ENCODE data around the gene NDUFB2.
"Not testable (repeated sequence)": the region's sequence is repeated elsewhere in the genome, so short reads cannot be mapped to it uniquely, and the experiment has no call there.

Gene NDUFB2

DNA sequence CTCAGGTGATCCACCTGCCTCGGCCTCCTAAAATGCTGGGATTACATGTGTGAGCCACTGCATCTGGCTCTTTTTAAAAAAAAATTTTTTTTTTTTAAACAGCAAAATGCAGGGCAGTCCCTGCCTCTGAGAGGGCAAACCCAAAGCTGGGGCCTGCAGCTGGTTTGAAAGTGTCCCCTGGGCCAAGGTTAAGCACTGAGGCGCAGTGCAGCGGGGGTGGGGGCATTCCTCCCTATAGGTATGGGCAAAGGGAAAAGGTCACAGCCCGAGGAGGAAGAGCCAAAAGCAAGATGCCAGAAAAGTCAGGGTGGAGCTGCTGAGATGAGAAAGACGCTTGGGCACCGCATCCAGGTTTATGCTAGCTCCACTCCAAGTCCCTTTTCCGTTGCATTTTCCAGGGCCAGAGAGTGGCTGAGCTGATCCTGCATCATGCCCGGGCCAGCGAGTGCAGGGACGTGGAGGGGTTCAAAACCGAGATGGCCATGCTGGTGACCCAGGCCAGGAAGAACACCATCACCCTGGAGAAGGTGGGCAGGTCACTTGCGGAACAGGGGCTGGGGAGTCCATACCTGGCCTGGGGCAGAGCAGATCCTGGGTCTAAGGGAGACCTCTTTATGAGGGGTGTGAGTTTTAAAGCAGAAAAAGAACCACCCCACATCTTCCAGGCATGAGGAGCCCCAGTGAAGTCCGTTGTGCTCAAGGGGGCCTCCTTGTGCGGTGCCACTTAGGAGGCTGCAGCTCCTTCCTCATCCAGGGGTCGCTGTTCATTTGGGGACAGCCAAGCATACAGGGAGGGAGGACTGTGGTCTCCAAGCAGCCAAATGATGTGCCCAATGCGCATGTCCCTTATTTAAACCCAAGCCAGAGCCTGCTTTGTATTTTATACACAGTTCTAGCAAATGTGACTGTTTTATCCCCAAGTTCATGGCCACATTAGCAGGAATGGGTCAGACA lies 7.0 kb upstream of the NDUFB2 start:
- H3K27ac ChIP-seq (ENCODE audit: insufficient read depth, low read depth, low read length, poor library complexity, severe bottlenecking) = no peak overlapping the region
- no peak overlapping the region for H3K4me3 ChIP-seq (ENCODE audit: insufficient read depth, low read depth, low read length)
- no peaks in the 10 kb centered on the region for H3K9me3 ChIP-seq (ENCODE audit: control insufficient read depth, low read length)
- no peaks in the 10 kb centered on the region for H3K36me3 ChIP-seq (ENCODE audit: control insufficient read depth, insufficient read depth, low read length)
- H3K27me3 ChIP-seq (ENCODE audit: control insufficient read depth, insufficient read depth, low read length, poor library complexity, severe bottlenecking) = no peaks in the 10 kb centered on the region
- 92 to 93% methylated on average over 16 of the region's 16 CpGs for whole genome bisulfite sequencing, 2 experiments
- no peaks in the 10 kb centered on the region for H3K4me1 ChIP-seq (ENCODE audit: control insufficient read depth, insufficient read depth, low read length)

DNA sequence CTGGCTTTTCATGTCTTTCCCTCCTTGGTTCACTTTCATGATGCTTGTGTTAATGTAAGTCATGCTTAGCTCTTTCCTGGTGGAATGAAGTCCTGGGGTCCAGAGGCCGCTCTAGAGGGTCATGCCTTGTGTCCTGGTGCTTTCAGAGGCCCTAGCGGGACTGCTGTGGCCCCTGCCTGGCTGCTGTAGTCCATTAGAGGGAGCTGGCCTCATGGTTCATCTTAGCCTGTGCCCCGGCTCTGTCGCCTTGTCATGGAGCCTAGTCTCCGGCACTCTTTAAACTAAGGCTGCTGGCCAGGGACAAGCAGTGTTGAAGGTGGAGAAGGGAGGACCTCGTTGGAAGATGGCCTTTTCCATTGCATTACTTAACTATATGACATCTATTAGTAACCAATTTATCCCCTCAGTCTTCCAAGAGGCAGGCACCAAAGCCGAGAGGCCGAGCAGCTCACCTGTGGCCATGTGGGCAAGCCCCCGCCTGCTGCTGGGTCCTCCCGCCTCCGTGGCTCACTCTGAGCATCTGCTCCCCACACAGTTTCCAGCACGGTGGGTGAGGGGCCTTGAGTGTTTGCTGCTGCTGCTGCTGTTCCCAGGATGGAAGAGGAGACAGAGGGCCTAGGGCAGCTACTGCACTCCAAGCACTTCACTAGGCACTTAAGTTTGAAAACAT lies 5.0 kb upstream of the NDUFB2 start:
- H3K36me3 ChIP-seq (ENCODE audit: control insufficient read depth, insufficient read depth, low read length) = no peaks in the 10 kb centered on the region
- H3K9me3 ChIP-seq (ENCODE audit: control insufficient read depth, low read length) = no peaks in the 10 kb centered on the region
- WGBS, 2 experiments = 93% methylated on average over 11 to 12 of the region's 12 CpGs
- H3K27ac ChIP-seq (ENCODE audit: insufficient read depth, low read depth, low read length, poor library complexity, severe bottlenecking) = no peak overlapping the region
- H3K27me3 ChIP-seq (ENCODE audit: control insufficient read depth, insufficient read depth, low read length, poor library complexity, severe bottlenecking) = no peaks in the 10 kb centered on the region
- no peak overlapping the region for H3K4me3 ChIP-seq (ENCODE audit: insufficient read depth, low read depth, low read length)
- peaks cover 6% of the 10 kb centered on the region for H3K4me1 ChIP-seq (ENCODE audit: control insufficient read depth, insufficient read depth, low read length)

DNA sequence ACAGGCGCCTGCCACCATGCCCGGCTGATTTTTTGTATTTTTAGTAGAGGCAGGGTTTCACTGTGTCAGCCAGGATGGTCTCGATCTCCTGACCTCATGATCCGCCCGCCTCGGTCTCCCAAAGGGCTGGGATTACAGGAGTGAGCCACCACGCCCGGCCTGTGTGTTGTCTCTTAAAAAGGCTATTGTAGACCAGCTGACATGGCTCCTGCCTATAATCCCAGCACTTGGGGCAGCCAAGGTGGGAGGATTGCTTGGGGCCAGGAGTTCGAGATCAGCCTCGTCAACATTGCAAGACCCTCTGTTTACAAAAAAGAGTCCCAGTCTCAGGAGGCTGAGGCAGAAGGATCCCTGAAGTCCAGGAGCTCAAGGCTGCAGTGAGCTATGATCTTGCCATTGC lies 2.7 kb upstream of the NDUFB2 start:
- not testable (repeated sequence) for H3K36me3 ChIP-seq (ENCODE audit: control insufficient read depth, insufficient read depth, low read length); H3K4me3 ChIP-seq (ENCODE audit: insufficient read depth, low read depth, low read length); H3K27me3 ChIP-seq (ENCODE audit: control insufficient read depth, insufficient read depth, low read length, poor library complexity, severe bottlenecking); H3K27ac ChIP-seq (ENCODE audit: insufficient read depth, low read depth, low read length, poor library complexity, severe bottlenecking); H3K9me3 ChIP-seq (ENCODE audit: control insufficient read depth, low read length)
- 94% methylated on average over 10 of the region's 10 CpGs for WGBS, 2 experiments
- peaks cover 15% of the 10 kb centered on the region for H3K4me1 ChIP-seq (ENCODE audit: control insufficient read depth, insufficient read depth, low read length)

DNA sequence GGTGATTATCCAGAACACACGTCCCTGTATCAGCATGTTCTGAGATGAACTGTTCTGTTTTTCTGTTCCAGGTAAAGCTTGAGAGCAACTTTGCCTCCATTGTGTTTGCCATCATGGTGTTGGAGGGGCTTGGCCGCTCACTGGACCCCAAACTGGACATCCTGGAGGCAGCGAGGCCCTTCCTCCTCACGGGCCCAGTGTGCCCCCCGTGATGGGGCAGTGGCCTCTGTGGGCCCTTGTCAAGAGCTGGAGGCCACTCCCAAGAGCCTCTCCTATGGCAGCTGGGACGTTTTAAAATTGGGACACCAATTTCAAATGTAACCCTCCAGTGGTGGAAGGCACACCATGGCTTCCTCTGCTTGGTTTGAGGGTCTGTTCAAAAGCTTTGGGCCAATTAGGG lies 1.9 kb upstream of the NDUFB2 start:
- no peak overlapping the region for H3K4me3 ChIP-seq (ENCODE audit: insufficient read depth, low read depth, low read length)
- no peaks in the 10 kb centered on the region for H3K36me3 ChIP-seq (ENCODE audit: control insufficient read depth, insufficient read depth, low read length)
- H3K4me1 ChIP-seq (ENCODE audit: control insufficient read depth, insufficient read depth, low read length) = peaks cover 15% of the 10 kb centered on the region
- no peaks in the 10 kb centered on the region for H3K9me3 ChIP-seq (ENCODE audit: control insufficient read depth, low read length)
- WGBS, 2 experiments = 91 to 92% methylated on average over 6 of the region's 6 CpGs
- H3K27me3 ChIP-seq (ENCODE audit: control insufficient read depth, insufficient read depth, low read length, poor library complexity, severe bottlenecking) = no peaks in the 10 kb centered on the region
- H3K27ac ChIP-seq (ENCODE audit: insufficient read depth, low read depth, low read length, poor library complexity, severe bottlenecking) = no peak overlapping the region

DNA sequence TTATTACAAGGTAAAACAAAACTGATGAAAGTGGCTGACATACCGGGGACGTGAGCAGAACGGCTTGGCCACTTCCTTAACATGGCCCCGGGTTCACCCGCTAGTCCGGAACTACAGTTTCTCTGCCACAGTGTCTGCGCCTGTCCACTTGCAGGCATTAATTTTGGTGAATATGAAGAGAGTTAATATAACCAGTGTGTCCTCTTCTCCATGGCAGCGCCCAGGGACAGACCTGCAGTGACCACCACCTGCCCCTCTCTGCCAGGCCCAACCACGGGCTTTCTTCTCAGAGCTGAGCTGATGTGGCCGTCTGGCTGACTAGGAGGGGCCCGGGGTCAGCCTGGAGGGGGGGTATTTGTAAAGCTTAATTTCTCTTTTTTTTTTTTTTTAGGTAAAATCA lies 1.1 kb upstream of the NDUFB2 start:
- 94 to 97% methylated on average over 9 to 11 of the region's 11 CpGs for WGBS, 2 experiments
- no peak overlapping the region for H3K27ac ChIP-seq (ENCODE audit: insufficient read depth, low read depth, low read length, poor library complexity, severe bottlenecking)

DNA sequence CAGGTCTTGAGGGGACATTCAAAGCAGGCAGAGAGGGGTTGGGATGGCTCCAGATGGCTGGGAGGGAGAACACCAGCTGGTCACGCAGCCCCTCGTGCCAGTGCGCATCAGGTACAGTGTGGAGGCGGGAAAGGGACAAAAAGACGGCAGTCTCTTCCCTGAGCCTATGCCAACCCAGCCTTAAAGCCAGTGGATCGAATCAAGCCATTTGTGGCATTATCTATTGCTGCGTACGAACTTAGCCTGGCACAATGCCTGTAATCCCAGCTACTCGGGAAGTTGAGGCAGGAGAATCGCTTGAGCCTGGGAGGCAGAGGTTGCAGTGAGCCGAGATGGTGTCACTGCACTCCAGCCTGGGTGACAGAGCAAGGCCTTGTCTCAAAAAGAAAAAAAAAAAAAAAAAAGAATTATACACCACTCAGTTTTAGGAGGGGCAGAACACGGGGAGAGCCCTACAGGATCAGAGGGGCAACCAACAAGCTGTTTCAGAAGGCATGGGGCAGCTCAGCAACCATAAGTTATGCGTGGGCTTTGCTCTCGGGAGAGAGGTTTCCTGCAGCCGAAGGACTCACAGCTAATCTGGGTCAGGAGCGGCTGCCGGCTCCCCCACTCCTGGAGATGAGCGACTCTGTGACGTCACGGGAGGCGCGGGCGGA lies 356 bp upstream of the NDUFB2 start:
- Histone ChIP-seq H3K4me3 (ENCODE audit: insufficient read depth, low read depth, low read length) (peak overlapping the region; percentile 84), H3K27ac (ENCODE audit: insufficient read depth, low read depth, low read length, poor library complexity, severe bottlenecking) (peak overlapping the region; percentile 75), H3K27me3 (ENCODE audit: control insufficient read depth, insufficient read depth, low read length, poor library complexity, severe bottlenecking) (no peaks in the 10 kb centered on the region), H3K4me1 (ENCODE audit: control insufficient read depth, insufficient read depth, low read length) (peaks cover 15% of the 10 kb centered on the region), H3K36me3 (ENCODE audit: control insufficient read depth, insufficient read depth, low read length) (no peaks in the 10 kb centered on the region), H3K9me3 (ENCODE audit: control insufficient read depth, low read length) (no peaks in the 10 kb centered on the region)
- 39 to 40% methylated on average over 23 of the region's 23 CpGs for WGBS, 2 experiments

More for the DNA sequence above, 1.1 kb upstream of the NDUFB2 start:
- H3K4me1 ChIP-seq (ENCODE audit: control insufficient read depth, insufficient read depth, low read length) = peaks cover 15% of the 10 kb centered on the region
- no peak overlapping the region for H3K4me3 ChIP-seq (ENCODE audit: insufficient read depth, low read depth, low read length)
- no peaks in the 10 kb centered on the region for H3K9me3 ChIP-seq (ENCODE audit: control insufficient read depth, low read length)
- no peaks in the 10 kb centered on the region for H3K27me3 ChIP-seq (ENCODE audit: control insufficient read depth, insufficient read depth, low read length, poor library complexity, severe bottlenecking)
- H3K36me3 ChIP-seq (ENCODE audit: control insufficient read depth, insufficient read depth, low read length) = no peaks in the 10 kb centered on the region

DNA sequence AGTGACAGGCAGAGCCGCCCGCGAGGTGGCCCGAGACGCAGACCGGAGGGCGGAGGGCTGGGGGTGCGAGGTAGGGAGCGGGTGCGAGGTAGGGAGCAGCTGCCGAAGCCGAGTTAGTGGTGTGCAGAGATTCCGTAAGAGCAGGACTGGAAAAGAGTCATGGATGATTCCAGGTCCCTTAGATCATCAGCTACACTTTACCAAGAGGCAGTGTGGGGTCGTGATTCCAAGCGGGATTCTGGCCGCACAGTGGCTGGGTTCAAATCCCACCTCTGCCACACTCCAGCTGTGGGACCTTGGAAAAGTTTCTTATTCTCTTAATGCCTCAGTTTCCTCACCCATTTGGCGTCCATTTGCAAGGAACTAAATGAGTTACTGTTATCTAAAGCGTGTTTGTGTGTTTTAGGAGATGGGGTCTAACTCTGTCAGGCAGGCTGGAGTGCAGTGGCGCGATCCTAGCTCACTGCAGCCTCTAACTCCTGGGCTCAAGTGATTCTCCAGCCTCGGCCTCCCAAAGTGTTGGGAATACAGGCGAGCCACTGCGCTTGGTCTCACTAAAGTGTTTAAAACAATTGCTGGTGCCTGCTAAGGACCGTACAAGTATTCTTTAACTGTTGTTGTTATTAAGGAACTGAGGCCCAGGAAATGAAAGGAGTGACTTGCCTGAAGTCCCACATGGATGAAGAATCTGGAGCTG lies 1.1 kb downstream of the NDUFB2 start:
- Histone ChIP-seq H3K4me3 (ENCODE audit: insufficient read depth, low read depth, low read length) (peak overlapping the region; percentile 84), H3K27ac (ENCODE audit: insufficient read depth, low read depth, low read length, poor library complexity, severe bottlenecking) (peak overlapping the region; percentile 1), H3K4me1 (ENCODE audit: control insufficient read depth, insufficient read depth, low read length) (peaks cover 15% of the 10 kb centered on the region), H3K9me3 (ENCODE audit: control insufficient read depth, low read length) (no peaks in the 10 kb centered on the region), H3K27me3 (ENCODE audit: control insufficient read depth, insufficient read depth, low read length, poor library complexity, severe bottlenecking) (no peaks in the 10 kb centered on the region), H3K36me3 (ENCODE audit: control insufficient read depth, insufficient read depth, low read length) (no peaks in the 10 kb centered on the region)
- WGBS, 2 experiments = 32 to 33% methylated on average over 24 of the region's 24 CpGs

DNA sequence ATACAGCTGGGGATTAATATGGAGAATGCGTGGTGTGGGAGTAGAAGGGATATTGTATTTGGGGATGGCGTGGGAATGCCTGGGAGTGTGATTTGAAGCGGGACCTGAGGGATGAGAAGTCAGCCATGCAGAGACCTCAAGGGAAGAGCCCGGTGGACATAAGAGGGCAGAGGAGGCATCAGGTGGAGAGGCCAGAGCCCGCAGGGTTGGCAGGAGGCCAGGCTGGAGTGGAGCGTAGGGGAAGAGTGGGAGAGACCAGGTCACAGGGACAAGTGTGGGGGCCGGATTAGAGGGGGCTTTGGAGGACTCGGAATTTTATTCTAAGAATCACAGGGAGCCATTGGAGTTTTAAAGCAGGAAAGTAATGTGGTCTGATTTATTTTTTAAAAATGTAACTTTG lies 2.0 kb downstream of the NDUFB2 start:
- Histone ChIP-seq H3K9me3 (ENCODE audit: control insufficient read depth, low read length) (no peaks in the 10 kb centered on the region), H3K27ac (ENCODE audit: insufficient read depth, low read depth, low read length, poor library complexity, severe bottlenecking) (no peak overlapping the region), H3K36me3 (ENCODE audit: control insufficient read depth, insufficient read depth, low read length) (no peaks in the 10 kb centered on the region), H3K4me1 (ENCODE audit: control insufficient read depth, insufficient read depth, low read length) (peaks cover 15% of the 10 kb centered on the region), H3K4me3 (ENCODE audit: insufficient read depth, low read depth, low read length) (no peak overlapping the region), H3K27me3 (ENCODE audit: control insufficient read depth, insufficient read depth, low read length, poor library complexity, severe bottlenecking) (no peaks in the 10 kb centered on the region)
- WGBS, 2 experiments = 94 to 96% methylated on average over 8 of the region's 8 CpGs

DNA sequence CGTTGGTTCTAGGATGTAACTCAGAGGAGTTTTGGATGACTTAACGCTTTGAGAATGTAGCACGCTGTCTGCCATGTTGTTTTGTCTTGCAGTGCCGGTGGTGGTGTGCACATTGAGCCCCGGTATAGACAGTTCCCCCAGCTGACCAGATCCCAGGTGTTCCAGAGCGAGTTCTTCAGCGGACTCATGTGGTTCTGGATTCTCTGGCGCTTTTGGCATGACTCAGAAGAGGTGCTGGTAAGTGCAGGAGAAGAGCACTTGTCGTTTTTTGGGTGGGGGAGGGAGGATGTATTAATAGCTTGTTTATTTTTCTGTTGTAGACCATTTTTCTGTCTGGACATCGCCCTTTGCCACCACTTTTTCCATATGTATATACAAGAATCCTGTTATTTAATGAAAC lies 6.3 kb downstream of the NDUFB2 start:
- H3K27ac ChIP-seq (ENCODE audit: insufficient read depth, low read depth, low read length, poor library complexity, severe bottlenecking) = no peak overlapping the region
- no peak overlapping the region for H3K4me3 ChIP-seq (ENCODE audit: insufficient read depth, low read depth, low read length)
- no peaks in the 10 kb centered on the region for H3K27me3 ChIP-seq (ENCODE audit: control insufficient read depth, insufficient read depth, low read length, poor library complexity, severe bottlenecking)
- 93 to 96% methylated on average over 9 of the region's 10 CpGs for WGBS, 2 experiments
- no peaks in the 10 kb centered on the region for H3K9me3 ChIP-seq (ENCODE audit: control insufficient read depth, low read length)
- H3K4me1 ChIP-seq (ENCODE audit: control insufficient read depth, insufficient read depth, low read length) = peaks cover 4% of the 10 kb centered on the region
- H3K36me3 ChIP-seq (ENCODE audit: control insufficient read depth, insufficient read depth, low read length) = no peaks in the 10 kb centered on the region
